Activated gamma-delta T cell treated with anti-CD3 and anti-CD28 coated beads, Interleukin-2, amount 50 U/mL, for 16 hours (primary cell): ENCODE results near the gene JTB.

ENCODE experiments used
- DNase-seq: peaks from one replicate; pipeline ENCODE4 v3.0.0-alpha.2; 2020; ENCODE audit warnings: low read depth

JTB gene

GRCh38 chr1:153932156-153933131 is 45.0 kb downstream of the JTB start:
- no peak for DNase-seq

DNA sequence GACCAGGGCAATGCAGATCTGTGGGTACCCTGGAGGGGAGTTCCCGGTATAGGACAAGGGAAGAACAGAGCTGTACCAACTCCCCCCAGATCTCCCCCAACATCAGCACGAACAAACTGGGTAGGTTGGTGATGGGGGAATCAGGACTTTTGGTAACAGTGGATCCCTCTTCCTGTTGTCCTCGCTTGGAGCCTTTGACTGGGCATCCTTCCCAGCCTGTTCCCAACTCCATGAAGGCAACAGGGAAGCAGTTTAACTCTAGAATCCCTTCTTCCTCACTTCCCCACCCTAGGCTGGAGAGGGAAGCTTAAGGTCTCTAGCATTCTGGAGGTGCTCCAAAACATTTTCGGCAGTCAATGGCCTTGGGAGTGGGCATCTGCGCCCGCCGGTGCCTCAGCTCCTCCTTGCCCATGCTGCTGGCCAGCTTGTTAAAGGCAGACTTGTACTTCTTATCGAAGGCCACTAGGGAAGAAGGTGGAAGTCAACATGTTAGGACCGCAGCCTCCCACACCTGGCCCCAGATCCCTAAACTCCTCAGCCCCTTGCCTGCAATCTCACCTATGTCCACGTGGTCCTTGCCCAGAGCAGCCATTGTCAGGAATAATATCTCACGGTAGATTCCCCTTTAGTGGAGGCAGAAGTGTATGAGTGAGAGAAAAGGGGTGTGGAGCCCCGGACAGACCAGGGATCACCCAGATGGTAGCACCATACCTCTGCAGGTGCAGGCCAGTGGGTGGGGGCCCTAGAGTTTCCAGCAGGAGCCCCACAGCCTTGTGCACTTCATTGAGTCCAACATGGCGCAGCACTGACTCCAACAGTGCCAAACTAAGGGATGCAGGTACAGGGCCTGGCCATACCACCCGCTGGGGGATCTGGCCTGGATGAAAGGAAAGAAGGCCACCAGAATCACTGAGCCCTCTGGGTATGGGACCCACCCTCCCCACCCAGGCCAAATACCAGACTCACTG is 47.2 kb downstream of the JTB start:
- no peak for DNase-seq

DNA sequence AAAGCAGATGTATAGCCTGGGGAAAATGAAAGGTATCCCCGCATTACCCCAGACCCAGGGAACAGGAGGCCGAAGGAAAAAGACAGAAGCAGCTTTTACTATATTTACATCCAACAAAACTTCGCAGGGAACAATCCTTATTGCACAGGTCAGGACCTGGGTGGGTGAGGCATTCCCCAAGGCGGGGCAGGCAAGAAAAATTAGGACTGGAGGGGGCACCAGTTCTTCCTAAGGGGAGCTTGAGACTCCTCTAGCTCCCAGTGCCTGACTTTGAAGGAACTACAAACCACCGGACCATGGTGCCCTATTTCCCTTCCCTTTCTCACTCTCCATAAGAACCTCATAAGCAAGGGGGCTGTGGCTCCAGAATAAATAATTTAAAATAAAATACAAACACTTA is 48.0 kb downstream of the JTB start:
- DNase-seq, result no peak

DNA sequence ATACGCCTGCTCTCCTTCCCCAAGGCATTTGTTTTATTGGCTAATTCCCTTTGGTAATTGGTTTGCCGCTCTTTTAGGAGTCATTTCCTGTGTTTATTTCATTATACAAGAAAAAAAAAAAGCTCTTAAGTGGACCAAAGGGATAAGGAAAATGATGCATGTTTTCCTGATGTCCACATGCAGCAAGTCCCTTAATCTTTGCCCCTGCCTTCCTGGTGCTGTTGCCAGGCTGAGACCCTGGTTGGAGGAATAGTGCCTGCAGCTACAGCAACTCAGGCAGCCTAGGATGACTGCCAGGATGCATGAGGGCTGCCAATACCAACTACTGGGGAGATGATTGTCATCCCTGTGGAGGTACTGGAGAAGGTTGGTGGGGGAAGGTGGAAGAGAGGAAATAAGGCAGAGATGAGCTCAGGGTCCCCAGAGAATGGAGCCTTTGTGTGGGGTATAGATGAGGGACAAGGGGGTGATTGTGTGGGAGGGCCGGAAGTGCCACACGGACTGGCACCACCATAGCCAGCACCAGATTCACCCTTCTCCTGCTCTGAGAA is 48.6 kb downstream of the JTB start:
- no peak for DNase-seq

GRCh38 chr1:153928245-153928644 is 49.2 kb downstream of the JTB start:
- DNase-seq, result no peak

GRCh38 chr1:153926405-153926804 is 51.1 kb downstream of the JTB start:
- DNase-seq, result no peak
